Stimulated activated naive CD4-positive, alpha-beta T cell (primary cell): Measurements from ENCODE around the gene NR5A1.

ENCODE experiments used
- DNase-seq, 6 experiments: peaks; one replicate each; lab custom pipeline; 2025; lab: John Stamatoyannopoulos, UW

NR5A1 gene

GRCh38 chr9:124514125-124514524 lies 6.9 kb upstream of the NR5A1 start:
- DNase-seq: no peak

- no peak for DNase-seq
These were observed 6.3 kb upstream of the NR5A1 start for GRCh38 chr9:124513376-124513994.

GRCh38 chr9:124512806-124513204 lies 5.6 kb upstream of the NR5A1 start:
- DNase-seq: no peak

- DNase-seq: no peak
These were observed 4.9 kb upstream of the NR5A1 start for GRCh38 chr9:124511891-124512805.

GRCh38 chr9:124511426-124511840 lies 4.2 kb upstream of the NR5A1 start:
- DNase-seq: no peak

- no peak for DNase-seq
These were observed 3.6 kb upstream of the NR5A1 start for GRCh38 chr9:124510650-124511425.

- DNase-seq: no peak
These were observed 753 bp upstream of the NR5A1 start for GRCh38 chr9:124507880-124508423.

- DNase-seq: no peak
These were observed 766 bp downstream of the NR5A1 start for GRCh38 chr9:124506433-124506832.

- no peak for DNase-seq
These were observed 1.3 kb downstream of the NR5A1 start for GRCh38 chr9:124505901-124506346.

GRCh38 chr9:124505006-124505900 lies 1.9 kb downstream of the NR5A1 start:
- DNase-seq: no peak

GRCh38 chr9:124504530-124505005 lies 2.6 kb downstream of the NR5A1 start:
- no peak for DNase-seq

- no peak for DNase-seq
These were observed 3.3 kb downstream of the NR5A1 start for GRCh38 chr9:124503713-124504529.

GRCh38 chr9:124502711-124503702 lies 4.2 kb downstream of the NR5A1 start:
- no peak for DNase-seq

- no peak for DNase-seq
These were observed 5.4 kb downstream of the NR5A1 start for GRCh38 chr9:124501771-124502320.

- no peak for DNase-seq
These were observed 6.2 kb downstream of the NR5A1 start for GRCh38 chr9:124500796-124501611.

GRCh38 chr9:124500028-124500795 lies 7.0 kb downstream of the NR5A1 start:
- DNase-seq: no peak

- no peak for DNase-seq
These were observed 8.0 kb downstream of the NR5A1 start for GRCh38 chr9:124499216-124499615.
